HCT116 (cell line): ENCODE data around the gene ACTG1. TPM values are rescaled to one million over a fixed set of nuclear protein-coding genes. Genes with fewer than 3 reads are reported as not detected.

Experiments used
- ATAC-seq: fragments of 200-7000 bp; cut with Tn5 transposase; 2 replicates; pipeline ENCODE4 v1.9.1; 2020; ENCODE audit warnings: mild to moderate bottlenecking, moderate library complexity
- BruUV-seq: library from RNA; stranded (reverse); fragments of 400-500 nt; replicated peaks from 2 replicates; lab custom pipeline; 2021; lab: Mats Ljungman, UMichigan
- CTCF ChIA-PET: fragments of 300-600 bp; sonication (Branson Sonifier 250); formaldehyde crosslinking; loops from one replicate; lab custom pipeline; 2021; ENCODE audit warnings: antibody characterized with exemption; lab: Charles Lee
- POLR2A ChIA-PET: fragments of 300-600, 350-600 bp; sonication (Branson Sonifier 250); formaldehyde crosslinking; loops from one replicate; lab custom pipeline; 2021; ENCODE audit warnings: antibody characterized with exemption; lab: Charles Lee
- RAD21 ChIA-PET, 2 experiments: fragments of 300-600 bp; sonication (Branson Sonifier 250); formaldehyde crosslinking; loops; one replicate each; lab custom pipeline; 2023; ENCODE audit warnings: low total read pairs in 2 of 2; ENCODE audit not compliant: uncharacterized antibody in 2 of 2, unreplicated experiment in 2 of 2, low non-redundant PET in 1 of 2; lab: Charles Lee
- DNase-seq: peaks from one replicate; pipeline ENCODE4 v3.0.0-alpha.2; 2010; ENCODE audit warnings: low read depth, low spot score
- H2AFZ ChIP-seq: fragments of 200-600 bp; shearing (Covaris generic), sonication (generic); 2 replicates; pipeline ENCODE4 v1.6.1; 2017; ENCODE audit warnings: low read depth, mixed run types, mixed read lengths, antibody characterized with exemption, low read length; ENCODE audit not compliant: poor library complexity, severe bottlenecking
- H3K27ac ChIP-seq: 2 replicates; pipeline ENCODE4 v1.5.1; 2012; ENCODE audit warnings: low read depth, low read length
- H3K27me3 ChIP-seq: fragments of 200-600 bp; sonication (generic); 2 replicates; pipeline ENCODE4 v1.6.1; 2016; ENCODE audit warnings: mixed run types, low read length, mixed read lengths; ENCODE audit not compliant: insufficient read depth
- H3K36me3 ChIP-seq, 2 experiments: fragments of 200-500 bp in 1 of 2; fragments of 200-600 bp in 1 of 2; sonication (Bioruptor generic) in 1 of 2; sonication (generic) in 1 of 2; 2 replicates each; pipeline versions ENCODE4 v1.5.1 to v1.6.1; 2014 to 2016; ENCODE audit warnings: low read length in 2 of 2, inconsistent platforms in 1 of 2, mixed read lengths in 1 of 2, mixed run types in 1 of 2; ENCODE audit not compliant: insufficient read depth in 2 of 2, control insufficient read depth in 1 of 2
- H3K4me1 ChIP-seq, 2 experiments: fragments of 200-600 bp in 1 of 2; sonication (generic) in 1 of 2; 2 replicates each; pipeline versions ENCODE4 v1.5.1 to v1.6.1; 2012 to 2017; ENCODE audit warnings: low read length in 2 of 2, inconsistent platforms in 1 of 2, mild to moderate bottlenecking in 1 of 2, mixed read lengths in 1 of 2, mixed run types in 1 of 2, moderate library complexity in 1 of 2; ENCODE audit not compliant: insufficient read depth in 2 of 2, control insufficient read depth in 1 of 2
- H3K4me2 ChIP-seq: fragments of 200-600 bp; sonication (generic); 2 replicates; pipeline ENCODE4 v1.6.1; 2017; ENCODE audit warnings: mixed run types, low read length, mixed read lengths
- H3K4me3 ChIP-seq, 2 experiments: fragments of 200-600 bp in 1 of 2; sonication (generic) in 1 of 2; replicated peaks in 1 of 2; 2 replicates each; pipeline ENCODE4 v1.5.1; 2011 to 2016; ENCODE audit warnings: low read length in 2 of 2, control low read depth in 1 of 2, low read depth in 1 of 2, mild to moderate bottlenecking in 1 of 2, mixed read lengths in 1 of 2, mixed run types in 1 of 2
- H3K79me2 ChIP-seq: fragments of 200-600 bp; sonication (generic); 2 replicates; pipeline ENCODE4 v1.6.1; 2017; ENCODE audit warnings: mild to moderate bottlenecking, mixed run types, low read length, moderate library complexity, mixed read lengths; ENCODE audit not compliant: insufficient read depth
- H3K9ac ChIP-seq: fragments of 200-600 bp; sonication (generic); 2 replicates; pipeline ENCODE4 v1.6.1; 2016; ENCODE audit warnings: low read length, mixed read lengths
- H3K9me2 ChIP-seq: fragments of 200-600 bp; sonication (generic), shearing (Covaris generic); 2 replicates; pipeline ENCODE4 v1.6.1; 2017; ENCODE audit warnings: mixed run types, mild to moderate bottlenecking, moderate library complexity; ENCODE audit not compliant: insufficient read depth
- H3K9me3 ChIP-seq, 2 experiments: fragments of 200-500 bp in 1 of 2; fragments of 200-600 bp in 1 of 2; sonication (Bioruptor generic) in 1 of 2; sonication (generic) in 1 of 2; 2 replicates each; pipeline ENCODE4 v1.6.1; 2014 to 2017; ENCODE audit warnings: low read length in 2 of 2, mixed read lengths in 2 of 2, inconsistent platforms in 1 of 2, low read depth in 1 of 2, mild to moderate bottlenecking in 1 of 2, mixed run types in 1 of 2, moderate library complexity in 1 of 2; ENCODE audit not compliant: control insufficient read depth in 1 of 2, insufficient read depth in 1 of 2
- H4K20me1 ChIP-seq: fragments of 200-600 bp; sonication (generic), shearing (Covaris generic); 2 replicates; pipeline ENCODE4 v1.6.1; 2017; ENCODE audit warnings: mixed run types, mild to moderate bottlenecking, moderate library complexity; ENCODE audit not compliant: insufficient read depth
- CBX3 ChIP-seq: IDR thresholded peaks from 2 replicates; pipeline ENCODE4 v1.6.1; 2012; ENCODE audit warnings: low read depth
- CEBPB ChIP-seq: IDR thresholded peaks from 2 replicates; pipeline ENCODE4 v1.6.1; 2012; ENCODE audit warnings: low read depth
- EGR1 ChIP-seq: IDR thresholded peaks from 2 replicates; pipeline ENCODE4 v1.6.1; 2012; ENCODE audit warnings: low read depth
- ELF1 ChIP-seq: IDR thresholded peaks from 2 replicates; pipeline ENCODE4 v1.6.1; 2012; ENCODE audit warnings: low read depth, borderline replicate concordance
- EZH2 ChIP-seq: fragments of 200-600 bp; sonication (generic); IDR thresholded peaks from 2 replicates; pipeline ENCODE4 v1.6.1; 2017; ENCODE audit warnings: antibody characterized with exemption, mixed run types
- EZH2phosphoT487 ChIP-seq: fragments of 200-600 bp; IDR thresholded peaks from 2 replicates; pipeline ENCODE4 v1.6.1; 2018; ENCODE audit warnings: antibody characterized with exemption, borderline replicate concordance
- JUND ChIP-seq: IDR thresholded peaks from 2 replicates; pipeline ENCODE4 v1.6.1; 2012
- POLR2AphosphoS5 ChIP-seq: IDR thresholded peaks from 2 replicates; pipeline ENCODE4 v1.6.1; 2011; ENCODE audit warnings: mild to moderate bottlenecking, low read depth, low read length, moderate library complexity
- RAD21 ChIP-seq: IDR thresholded peaks from 2 replicates; pipeline ENCODE4 v1.6.1; 2012; ENCODE audit warnings: low read depth, mild to moderate bottlenecking
- SIN3A ChIP-seq: IDR thresholded peaks from 2 replicates; pipeline ENCODE4 v1.6.1; 2012; ENCODE audit warnings: low read depth
- SP1 ChIP-seq: IDR thresholded peaks from 2 replicates; pipeline ENCODE4 v1.6.1; 2012; ENCODE audit warnings: low read depth
- SRF ChIP-seq: IDR thresholded peaks from 2 replicates; pipeline ENCODE4 v1.6.1; 2012; ENCODE audit warnings: low read depth
- TCF7L2 ChIP-seq: IDR thresholded peaks from 2 replicates; pipeline ENCODE4 v1.7.0; 2011; ENCODE audit warnings: borderline replicate concordance, inconsistent platforms; ENCODE audit not compliant: insufficient read depth, insufficient read length; ENCODE audit errors: extremely low read depth
- ZFX ChIP-seq: fragments of 450-650 bp; IDR thresholded peaks from 2 replicates; pipeline ENCODE4 v1.6.1; 2017
- intact Hi-C: fragments of 100-400 bp; cut with micrococcal nuclease; formaldehyde crosslinking; loops from 2 replicates; pipeline ENCODE4 v1.10.0; 2022
- total RNA-seq: library from RNA; stranded (reverse); gene quantifications from one replicate; pipeline ENCODE4 v1.2.1, GENCODE V29; 2021; ENCODE audit not compliant: unreplicated experiment
- TF ChIP-seq, protein P1 (sequence below): IDR thresholded peaks from 2 replicates; pipeline ENCODE4 v1.6.1; 2012
- TF ChIP-seq, protein P2 (sequence below), 3 experiments: fragments of 200-600 bp in 1 of 3; sonication (generic) in 1 of 3; IDR thresholded peaks in 2 of 3; conservative IDR thresholded peaks in 1 of 3; 2 replicates each; pipeline ENCODE4 v1.5.1; 2012 to 2017; ENCODE audit warnings: low read depth in 2 of 3, low read length in 2 of 3, antibody characterized with exemption in 1 of 3, borderline replicate concordance in 1 of 3, control low read depth in 1 of 3, mild to moderate bottlenecking in 1 of 3, mixed read lengths in 1 of 3, mixed run types in 1 of 3, moderate library complexity in 1 of 3; ENCODE audit not compliant: insufficient read depth in 1 of 3
- TF ChIP-seq, protein P3 (sequence below): IDR thresholded peaks from 2 replicates; pipeline ENCODE4 v1.6.1; 2012; ENCODE audit warnings: low read depth
- TF ChIP-seq, protein P4 (sequence below): IDR thresholded peaks from 2 replicates; pipeline ENCODE4 v1.6.1; 2012

ACTG1 gene
- total RNA-seq, 1 experiment from 2014 or later: 6,223 TPM

DNA sequence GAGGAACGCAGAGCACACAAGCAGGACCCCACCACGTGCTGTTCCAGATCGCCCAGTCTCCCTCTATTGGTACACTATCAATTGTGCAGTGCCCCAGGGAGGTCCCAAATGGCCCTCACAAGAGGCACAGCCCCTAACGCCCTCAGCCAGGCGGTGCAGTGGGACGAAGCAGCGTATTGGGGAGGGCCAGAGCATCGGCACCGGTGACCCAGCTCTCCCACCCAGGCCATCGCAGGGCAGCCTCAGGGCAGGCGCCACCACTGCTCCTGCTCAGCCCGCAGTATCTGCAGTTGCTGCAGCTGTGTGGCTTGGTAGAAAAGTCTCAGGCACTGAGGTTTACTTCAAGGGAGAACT lies 45.5 kb upstream of the ACTG1 start:
- no peaks in the 10 kb centered on the region; the same call in 1 of the 2 replicates for H3K79me2 ChIP-seq
- H4K20me1 ChIP-seq: no peaks in the 10 kb centered on the region
- H3K36me3 ChIP-seq: peaks cover 31 to 45% of the 10 kb centered on the region in 2 experiments
- no peaks in the 10 kb centered on the region for H3K9me3 ChIP-seq
- ChIA-PET POLR2A (interaction anchor here (1.1 kb wide), 1 partner anchor 8 kb away, joined by 4 read pairs; no protein-coding TSS in a partner anchor), RAD21 (no interaction called here), CTCF (no interaction called here)
- TF ChIP-seq, protein P1, sequence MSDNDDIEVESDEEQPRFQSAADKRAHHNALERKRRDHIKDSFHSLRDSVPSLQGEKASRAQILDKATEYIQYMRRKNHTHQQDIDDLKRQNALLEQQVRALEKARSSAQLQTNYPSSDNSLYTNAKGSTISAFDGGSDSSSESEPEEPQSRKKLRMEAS: no peak
- TF ChIP-seq ZFX: no peak
- no peak for TF ChIP-seq EZH2
- no peak for TF ChIP-seq CBX3
- no peak for TF ChIP-seq EZH2phosphoT487
- TF ChIP-seq CEBPB: no peak
- no peak for TF ChIP-seq SRF
- TF ChIP-seq, protein P2, sequence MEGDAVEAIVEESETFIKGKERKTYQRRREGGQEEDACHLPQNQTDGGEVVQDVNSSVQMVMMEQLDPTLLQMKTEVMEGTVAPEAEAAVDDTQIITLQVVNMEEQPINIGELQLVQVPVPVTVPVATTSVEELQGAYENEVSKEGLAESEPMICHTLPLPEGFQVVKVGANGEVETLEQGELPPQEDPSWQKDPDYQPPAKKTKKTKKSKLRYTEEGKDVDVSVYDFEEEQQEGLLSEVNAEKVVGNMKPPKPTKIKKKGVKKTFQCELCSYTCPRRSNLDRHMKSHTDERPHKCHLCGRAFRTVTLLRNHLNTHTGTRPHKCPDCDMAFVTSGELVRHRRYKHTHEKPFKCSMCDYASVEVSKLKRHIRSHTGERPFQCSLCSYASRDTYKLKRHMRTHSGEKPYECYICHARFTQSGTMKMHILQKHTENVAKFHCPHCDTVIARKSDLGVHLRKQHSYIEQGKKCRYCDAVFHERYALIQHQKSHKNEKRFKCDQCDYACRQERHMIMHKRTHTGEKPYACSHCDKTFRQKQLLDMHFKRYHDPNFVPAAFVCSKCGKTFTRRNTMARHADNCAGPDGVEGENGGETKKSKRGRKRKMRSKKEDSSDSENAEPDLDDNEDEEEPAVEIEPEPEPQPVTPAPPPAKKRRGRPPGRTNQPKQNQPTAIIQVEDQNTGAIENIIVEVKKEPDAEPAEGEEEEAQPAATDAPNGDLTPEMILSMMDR (IDR thresholded peaks at IDR 0.05 in 2 of 3, conservative IDR thresholded peaks at IDR 0.05 in 1 of 3; ENCODE audit: borderline replicate concordance in 1 of 3, insufficient read depth in 1 of 3, low read depth in 2 of 3, low read length in 2 of 3): no peak
- TF ChIP-seq JUND: no peak
- TF ChIP-seq RAD21: no peak
- TF ChIP-seq, protein P3, sequence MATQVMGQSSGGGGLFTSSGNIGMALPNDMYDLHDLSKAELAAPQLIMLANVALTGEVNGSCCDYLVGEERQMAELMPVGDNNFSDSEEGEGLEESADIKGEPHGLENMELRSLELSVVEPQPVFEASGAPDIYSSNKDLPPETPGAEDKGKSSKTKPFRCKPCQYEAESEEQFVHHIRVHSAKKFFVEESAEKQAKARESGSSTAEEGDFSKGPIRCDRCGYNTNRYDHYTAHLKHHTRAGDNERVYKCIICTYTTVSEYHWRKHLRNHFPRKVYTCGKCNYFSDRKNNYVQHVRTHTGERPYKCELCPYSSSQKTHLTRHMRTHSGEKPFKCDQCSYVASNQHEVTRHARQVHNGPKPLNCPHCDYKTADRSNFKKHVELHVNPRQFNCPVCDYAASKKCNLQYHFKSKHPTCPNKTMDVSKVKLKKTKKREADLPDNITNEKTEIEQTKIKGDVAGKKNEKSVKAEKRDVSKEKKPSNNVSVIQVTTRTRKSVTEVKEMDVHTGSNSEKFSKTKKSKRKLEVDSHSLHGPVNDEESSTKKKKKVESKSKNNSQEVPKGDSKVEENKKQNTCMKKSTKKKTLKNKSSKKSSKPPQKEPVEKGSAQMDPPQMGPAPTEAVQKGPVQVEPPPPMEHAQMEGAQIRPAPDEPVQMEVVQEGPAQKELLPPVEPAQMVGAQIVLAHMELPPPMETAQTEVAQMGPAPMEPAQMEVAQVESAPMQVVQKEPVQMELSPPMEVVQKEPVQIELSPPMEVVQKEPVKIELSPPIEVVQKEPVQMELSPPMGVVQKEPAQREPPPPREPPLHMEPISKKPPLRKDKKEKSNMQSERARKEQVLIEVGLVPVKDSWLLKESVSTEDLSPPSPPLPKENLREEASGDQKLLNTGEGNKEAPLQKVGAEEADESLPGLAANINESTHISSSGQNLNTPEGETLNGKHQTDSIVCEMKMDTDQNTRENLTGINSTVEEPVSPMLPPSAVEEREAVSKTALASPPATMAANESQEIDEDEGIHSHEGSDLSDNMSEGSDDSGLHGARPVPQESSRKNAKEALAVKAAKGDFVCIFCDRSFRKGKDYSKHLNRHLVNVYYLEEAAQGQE: no peak
- TF ChIP-seq POLR2AphosphoS5: no peak
- TF ChIP-seq ELF1: no peak
- no peak for TF ChIP-seq EGR1
- no peak for TF ChIP-seq TCF7L2
- no peak for TF ChIP-seq SIN3A
- no peak for TF ChIP-seq SP1
- TF ChIP-seq, protein P4, sequence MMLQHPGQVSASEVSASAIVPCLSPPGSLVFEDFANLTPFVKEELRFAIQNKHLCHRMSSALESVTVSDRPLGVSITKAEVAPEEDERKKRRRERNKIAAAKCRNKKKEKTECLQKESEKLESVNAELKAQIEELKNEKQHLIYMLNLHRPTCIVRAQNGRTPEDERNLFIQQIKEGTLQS: no peak
- no peak overlapping the region for H3K4me3 ChIP-seq
- peaks cover 11 to 37% of the 10 kb centered on the region in 2 experiments for H3K4me1 ChIP-seq
- ATAC-seq: no peak
- H3K4me2 ChIP-seq: no peak overlapping the region
- DNase-seq: no peak
- H3K9me2 ChIP-seq: no peaks in the 10 kb centered on the region
- H3K27ac ChIP-seq: no peak overlapping the region; the same call in 1 of the 2 replicates
- no peaks in the 10 kb centered on the region for H3K27me3 ChIP-seq
- BruUV-seq: no TSS peak
- intact Hi-C loops: loop anchor here (10.0 kb wide), 1 partner anchor 137 kb away; no protein-coding TSS in a partner anchor
- no peak overlapping the region for H2AFZ ChIP-seq
- no peak overlapping the region for H3K9ac ChIP-seq
